GM20431 (cell line): ENCODE measurements around the gene MCM3AP.
"Not testable (repeated sequence)": the region's sequence is repeated elsewhere in the genome, so short reads cannot be mapped to it uniquely, and the experiment has no call there.

ENCODE experiments used
- in situ Hi-C: fragments of 300-500 bp; cut with MseI, MboI; formaldehyde crosslinking; loops from one replicate; pipeline ENCODE4 v1.15.0; 2020; ENCODE audit warnings: low sequenced_read_pairs; ENCODE audit not compliant: unreplicated experiment

The MCM3AP gene

GRCh38 chr21:46246345-46246744 is 39.1 kb downstream of the MCM3AP start:
- in situ Hi-C loops = no loop called here

GRCh38 chr21:46245213-46245915 is 40.0 kb downstream of the MCM3AP start:
- in situ Hi-C loops = no loop called here

- in situ Hi-C loops = no loop called here
These were observed 40.8 kb downstream of the MCM3AP start for GRCh38 chr21:46244602-46245001.

GRCh38 chr21:46243960-46244361 is 41.5 kb downstream of the MCM3AP start:
- in situ Hi-C loops = no loop called here

GRCh38 chr21:46243325-46243724 is 42.1 kb downstream of the MCM3AP start:
- in situ Hi-C loops = no loop called here

- in situ Hi-C loops = not testable (repeated sequence)
These were observed 43.8 kb downstream of the MCM3AP start for GRCh38 chr21:46241577-46241976.

GRCh38 chr21:46239817-46240325 is 45.5 kb downstream of the MCM3AP start:
- in situ Hi-C loops = no loop called here

GRCh38 chr21:46237474-46237873 is 47.9 kb downstream of the MCM3AP start:
- in situ Hi-C loops = no loop called here

- in situ Hi-C loops = no loop called here
These were observed 50.9 kb downstream of the MCM3AP start for GRCh38 chr21:46234436-46234950.

- in situ Hi-C loops = no loop called here
These were observed 55.5 kb downstream of the MCM3AP start for GRCh38 chr21:46229923-46230260.

- in situ Hi-C loops = no loop called here
These were observed 56.1 kb downstream of the MCM3AP start for GRCh38 chr21:46229133-46229922.

GRCh38 chr21:46228345-46229051 is 56.9 kb downstream of the MCM3AP start, which contains the start of gene LSS:
Gene LSS, minus strand, starts transcription at chr21:46228774. Its CDS starts 29 bp downstream, at chr21:46228745.
- in situ Hi-C loops = no loop called here

GRCh38 chr21:46227811-46228344 is 57.5 kb downstream of the MCM3AP start:
- in situ Hi-C loops = no loop called here

- in situ Hi-C loops = no loop called here
These were observed 58.4 kb downstream of the MCM3AP start for GRCh38 chr21:46226920-46227599.

- in situ Hi-C loops = no loop called here
These were observed 59.3 kb downstream of the MCM3AP start for GRCh38 chr21:46226146-46226545.

GRCh38 chr21:46223661-46224060 is 61.8 kb downstream of the MCM3AP start:
- in situ Hi-C loops = not testable (repeated sequence)

GRCh38 chr21:46223217-46223616 is 62.2 kb downstream of the MCM3AP start:
- in situ Hi-C loops = no loop called here

- in situ Hi-C loops = no loop called here
These were observed 62.8 kb downstream of the MCM3AP start for GRCh38 chr21:46222436-46223116.
